ENCODE measurements around the gene AMBRA1.
A peak's percentile ranks its signal among the peaks of the same experiment; 100 is the strongest.
"Not testable (repeated sequence)": the region's sequence is repeated elsewhere in the genome, so short reads cannot be mapped to it uniquely, and the experiment has no call there.

AMBRA1 gene

GRCh38 chr11:46520971-46521745 lies 72.7 kb downstream of the AMBRA1 start:
- DNase-seq: no peak
- intact Hi-C loops (cut with DNase I): no loop called here

GRCh38 chr11:46519351-46519750 lies 74.5 kb downstream of the AMBRA1 start:
- intact Hi-C loops (cut with DNase I): no loop called here
- DNase-seq: no peak

- DNase-seq; intact Hi-C loops (cut with DNase I): not testable (repeated sequence)
Observed at GRCh38 chr11:46518928-46519327, 74.9 kb downstream of the AMBRA1 start.

GRCh38 chr11:46514370-46514769 lies 79.5 kb downstream of the AMBRA1 start:
- intact Hi-C loops (cut with DNase I): no loop called here
- no peak for DNase-seq

GRCh38 chr11:46513934-46514342 lies 79.9 kb downstream of the AMBRA1 start:
- DNase-seq: peak in 6 of 10 donors; percentile 25 to 85 (median 46)
- intact Hi-C loops (cut with DNase I): no loop called here

GRCh38 chr11:46512261-46512881 lies 81.5 kb downstream of the AMBRA1 start:
- DNase-seq: no peak
- intact Hi-C loops (cut with DNase I): no loop called here

GRCh38 chr11:46511342-46511741 lies 82.5 kb downstream of the AMBRA1 start:
- intact Hi-C loops (cut with DNase I): no loop called here
- DNase-seq: no peak

GRCh38 chr11:46508360-46508759 lies 85.5 kb downstream of the AMBRA1 start:
- DNase-seq: no peak
- intact Hi-C loops (cut with DNase I): no loop called here

- intact Hi-C loops (cut with DNase I): no loop called here
- no peak for DNase-seq
Observed at GRCh38 chr11:46506483-46506791, 87.4 kb downstream of the AMBRA1 start.

GRCh38 chr11:46505741-46506482 lies 87.9 kb downstream of the AMBRA1 start:
- DNase-seq: peak in 4 of 10 donors; percentile 31 to 84 (median 62)
- intact Hi-C loops (cut with DNase I): no loop called here

GRCh38 chr11:46504817-46505613 lies 88.8 kb downstream of the AMBRA1 start:
- DNase-seq: no peak
- intact Hi-C loops (cut with DNase I): no loop called here

- intact Hi-C loops (cut with DNase I): no loop called here
- DNase-seq: no peak
Observed at GRCh38 chr11:46499821-46500220, 94.0 kb downstream of the AMBRA1 start.

GRCh38 chr11:46498968-46499367 lies 94.9 kb downstream of the AMBRA1 start:
- no peak for DNase-seq
- intact Hi-C loops (cut with DNase I): no loop called here

GRCh38 chr11:46498179-46498578 lies 95.6 kb downstream of the AMBRA1 start:
- intact Hi-C loops (cut with DNase I): no loop called here
- DNase-seq: no peak

- intact Hi-C loops (cut with DNase I): no loop called here
- no peak for DNase-seq
Observed at GRCh38 chr11:46497498-46497897, 96.3 kb downstream of the AMBRA1 start.

GRCh38 chr11:46493791-46494190 lies 100.0 kb downstream of the AMBRA1 start:
- DNase-seq: no peak
- intact Hi-C loops (cut with DNase I): no loop called here

GRCh38 chr11:46492532-46492931 lies 101.3 kb downstream of the AMBRA1 start:
- intact Hi-C loops (cut with DNase I): no loop called here
- no peak for DNase-seq

GRCh38 chr11:46491661-46492330 lies 102.0 kb downstream of the AMBRA1 start:
- intact Hi-C loops (cut with DNase I): no loop called here

GRCh38 chr11:46490666-46491065 lies 103.2 kb downstream of the AMBRA1 start:
- no peak for DNase-seq
- intact Hi-C loops (cut with DNase I): no loop called here

More at GRCh38 chr11:46491661-46492330, 102.0 kb downstream of the AMBRA1 start:
- no peak for DNase-seq
